Endothelial cell of umbilical vein (primary cell): ENCODE results near the gene HSPA9. TPM values are rescaled to one million over a fixed set of nuclear protein-coding genes. Genes with fewer than 3 reads are reported as not detected.

ENCODE experiments used
- BruUV-seq: library from RNA; stranded (reverse); fragments of 400-500 nt; replicated peaks from 2 replicates; lab custom pipeline; 2021; lab: Mats Ljungman, UMichigan
- CTCF ChIA-PET: fragments of 300-600, 350-600 bp; sonication (Branson Sonifier 250); formaldehyde crosslinking; loops from one replicate; lab custom pipeline; 2021; ENCODE audit warnings: antibody characterized with exemption, inconsistent platforms; lab: Charles Lee
- POLR2A ChIA-PET: fragments of 300-600, 350-600 bp; sonication (Branson Sonifier 250); formaldehyde crosslinking; loops from one replicate; lab custom pipeline; 2021; ENCODE audit warnings: antibody characterized with exemption, inconsistent platforms; lab: Charles Lee
- DNase-seq: peaks from one replicate; pipeline ENCODE4 v3.0.0-alpha.2; 2011; ENCODE audit warnings: low read depth, low spot score
- FAIRE-seq: peaks from 2 replicates; lab custom pipeline; 2011; peaks lifted over from hg19 to GRCh38; lab: Jason Lieb, UNC
- H2AFZ ChIP-seq: 2 replicates; pipeline ENCODE4 v1.6.0; 2012; ENCODE audit warnings: low read depth, low read length, control low read depth, inconsistent platforms
- H3K27ac ChIP-seq: 2 replicates; pipeline ENCODE4 v1.5.1; 2011; ENCODE audit warnings: low read depth, mild to moderate bottlenecking, control low read depth, low read length, moderate library complexity; ENCODE audit not compliant: insufficient read depth
- H3K27me3 ChIP-seq, 2 experiments: 2 replicates each; pipeline versions ENCODE4 v1.6.0 to v1.6.1; 2011; ENCODE audit warnings: low read length in 2 of 2, mixed read lengths in 1 of 2; ENCODE audit not compliant: control insufficient read depth in 2 of 2, insufficient read depth in 2 of 2
- H3K36me3 ChIP-seq, 2 experiments: 2 replicates in 1 of 2; 3 replicates in 1 of 2; pipeline ENCODE4 v1.5.1; 2011; ENCODE audit warnings: low read length in 2 of 2, mild to moderate bottlenecking in 1 of 2, moderate library complexity in 1 of 2; ENCODE audit not compliant: control insufficient read depth in 2 of 2, insufficient read depth in 2 of 2; ENCODE audit errors: extremely low read depth in 1 of 2
- H3K4me1 ChIP-seq: 3 replicates; pipeline ENCODE4 v1.5.1; 2011; ENCODE audit warnings: mild to moderate bottlenecking, low read length; ENCODE audit not compliant: control insufficient read depth, insufficient read depth; ENCODE audit errors: extremely low read depth
- H3K4me2 ChIP-seq: 2 replicates; pipeline ENCODE4 v1.6.1; 2011; ENCODE audit warnings: low read length, control low read depth, mixed read lengths; ENCODE audit not compliant: insufficient read depth
- H3K4me3 ChIP-seq, 3 experiments: fragments of 200-600 bp in 1 of 3; sonication (generic), shearing (Covaris generic) in 1 of 3; replicated peaks in 1 of 3; 2 replicates each; pipeline ENCODE4 v1.5.1; 2011 to 2016; ENCODE audit warnings: control low read depth in 3 of 3, low read length in 3 of 3, mild to moderate bottlenecking in 2 of 3, inconsistent platforms in 1 of 3, low read depth in 1 of 3, moderate library complexity in 1 of 3; ENCODE audit not compliant: insufficient read depth in 1 of 3
- H3K79me2 ChIP-seq: 2 replicates; pipeline ENCODE4 v1.6.0; 2012; ENCODE audit warnings: low read length, inconsistent platforms; ENCODE audit not compliant: control insufficient read depth, insufficient read depth
- H3K9ac ChIP-seq: replicated peaks from 2 replicates; pipeline ENCODE3; 2011; ENCODE audit warnings: low read length, control low read depth; ENCODE audit not compliant: insufficient read depth; ENCODE audit errors: extremely low read depth
- H3K9me1 ChIP-seq: replicated peaks from 3 replicates; pipeline ENCODE4 v1.6.0; 2011; ENCODE audit warnings: mild to moderate bottlenecking, low read length; ENCODE audit not compliant: control insufficient read depth, insufficient read depth; ENCODE audit errors: extremely low read depth
- H3K9me3 ChIP-seq: replicated peaks from 2 replicates; pipeline ENCODE4 v1.5.1; 2012; ENCODE audit warnings: low read length, inconsistent platforms; ENCODE audit not compliant: control insufficient read depth, insufficient read depth
- H4K20me1 ChIP-seq: replicated peaks from 2 replicates; pipeline ENCODE3; 2011; ENCODE audit warnings: mild to moderate bottlenecking, low read length; ENCODE audit not compliant: control insufficient read depth, insufficient read depth; ENCODE audit errors: extremely low read depth
- CTCF ChIP-seq, 2 donors: IDR thresholded peaks; 1 replicate in 1 of 2; 2 replicates in 1 of 2; pipeline ENCODE4 v1.5.1; 2011; ENCODE audit warnings: low read length in 2 of 2, mild to moderate bottlenecking in 2 of 2, moderate library complexity in 2 of 2, control low read depth in 1 of 2, inconsistent platforms in 1 of 2, low read depth in 1 of 2; ENCODE audit not compliant: insufficient read depth in 1 of 2; ENCODE audit errors: extremely low read depth in 1 of 2
- EZH2 ChIP-seq: IDR thresholded peaks from 2 replicates; pipeline ENCODE4 v1.6.1; 2012; ENCODE audit warnings: borderline replicate concordance, low read depth, mild to moderate bottlenecking, moderate library complexity, low read length, inconsistent platforms; ENCODE audit not compliant: severe bottlenecking
- FOS ChIP-seq: IDR thresholded peaks from 2 replicates; pipeline ENCODE4 v1.6.1; 2011; ENCODE audit warnings: mild to moderate bottlenecking, low read length, moderate library complexity, borderline replicate concordance; ENCODE audit not compliant: insufficient read depth
- GATA2 ChIP-seq: IDR thresholded peaks from 2 replicates; pipeline ENCODE4 v1.7.0; 2011; ENCODE audit warnings: low read depth, mild to moderate bottlenecking, moderate library complexity, mixed read lengths, low read length; ENCODE audit not compliant: insufficient read length, insufficient read depth
- JUN ChIP-seq: IDR thresholded peaks from 2 replicates; pipeline ENCODE4 v1.6.1; 2011; ENCODE audit warnings: borderline replicate concordance, low read depth; ENCODE audit not compliant: insufficient read length, insufficient read depth
- MAX ChIP-seq: IDR thresholded peaks from 2 replicates; pipeline ENCODE4 v1.6.1; 2011; ENCODE audit not compliant: insufficient read depth, insufficient read length
- MYC ChIP-seq: IDR thresholded peaks from one replicate; pipeline ENCODE4 v1.6.1; 2011; ENCODE audit warnings: mild to moderate bottlenecking, low read depth, low read length
- POLR2A ChIP-seq: IDR thresholded peaks from 2 replicates; pipeline ENCODE4 v1.6.1; 2012; ENCODE audit warnings: low read depth, mild to moderate bottlenecking, control low read depth, low read length
- POLR2AphosphoS5 ChIP-seq: IDR thresholded peaks from 2 replicates; pipeline ENCODE4 v1.6.1; 2012; ENCODE audit warnings: low read depth, mild to moderate bottlenecking, control low read depth, low read length, moderate library complexity; ENCODE audit not compliant: insufficient read depth
- dilution Hi-C: fragments of 300-500 bp; cut with MboI; formaldehyde crosslinking; loops from one replicate; pipeline ENCODE4 v1.15.0; 2019; ENCODE audit warnings: low sequenced_read_pairs; ENCODE audit not compliant: extremely low pct_ligation_motif_present
- intact Hi-C: fragments of 100-400 bp; cut with micrococcal nuclease; formaldehyde crosslinking; loops from one replicate; pipeline ENCODE4 v1.10.0; 2022
- polyA plus RNA-seq, 4 experiments: library from polyadenylated mRNA; depleted of rRNA in 3 of 4; stranded (reverse) in 3 of 4; unstranded in 1 of 4; fragments of >200 nt; gene quantifications; 2 replicates each; pipeline versions ENCODE4 v1.2.1 to v1.2.3, GENCODE V29; 2011 to 2012; ENCODE audit warnings: missing spikeins in 1 of 4
- total RNA-seq: library from RNA; stranded (reverse); gene quantifications from 2 replicates; pipeline ENCODE4 v1.2.3, GENCODE V29; 2021

HSPA9 gene
- total and polyA plus RNA-seq, 2 donors (not counting 3 experiments of a cell fraction or from before 2014, with no cell fraction given) = 99.6 to 192 TPM

- DNase-seq = no peak
- Histone ChIP-seq H3K9ac (no peak overlapping the region), H3K27me3 (peaks cover 2 to 8% of the 10 kb centered on the region in 2 experiments), H3K27ac (no peak overlapping the region), H3K79me2 (no peaks in the 10 kb centered on the region), H3K36me3 (no peaks in the 10 kb centered on the region), H3K4me3 (no peak overlapping the region), H4K20me1 (no peaks in the 10 kb centered on the region), H3K4me1 (no peaks in the 10 kb centered on the region), H3K4me2 (no peak overlapping the region), H3K9me3 (no peaks in the 10 kb centered on the region), H2AFZ (no peak overlapping the region), H3K9me1 (no peaks in the 10 kb centered on the region)
- intact Hi-C loops = no loop called here
- dilution Hi-C loops = no loop called here
- POLR2A ChIA-PET = no interaction called here
- CTCF ChIA-PET = interaction anchor here (1.2 to 1.7 kb wide), 2 partner anchors 9 to 12 kb away, joined by 3 to 4 read pairs; no protein-coding TSS in a partner anchor
- no TSS peak for BruUV-seq
- TF ChIP-seq FOS (no peak), CTCF (IDR thresholded peaks at IDR 0.05; ENCODE audit: extremely low read depth in 1 of 2, insufficient read depth in 1 of 2, low read depth in 1 of 2, low read length in 2 of 2) (no peak), MAX (no peak), JUN (no peak), GATA2 (no peak), POLR2AphosphoS5 (no peak), MYC (no peak), POLR2A (no peak), EZH2 (no peak)
- FAIRE-seq = no peak
These were observed 10.0 kb upstream of the HSPA9 start for GRCh38 chr5:138585157-138585556.
